Esophagus squamous epithelium (tissue), 4 donors: ENCODE measurements around the gene FAM107A.

Experiments used
- CTCF ChIP-seq, 6 experiments: fragments of 450-650 bp in 4 of 6; fragments of 200-600 bp in 2 of 6; sonication (generic) in 2 of 6; IDR thresholded peaks; one replicate each; pipeline ENCODE4 v1.5.1; 2016 to 2019; ENCODE audit warnings: antibody characterized with exemption in 6 of 6, mild to moderate bottlenecking in 4 of 6, moderate library complexity in 4 of 6
- POLR2A ChIP-seq, 4 donors: fragments of 450-650 bp; IDR thresholded peaks; one replicate each; pipeline ENCODE4 v1.6.1; 2017; ENCODE audit warnings: antibody characterized with exemption in 4 of 4, mild to moderate bottlenecking in 4 of 4, moderate library complexity in 3 of 4

GRCh38 chr3:58556001-58556400, 21.2 kb downstream of the FAM107A start:
- TF ChIP-seq CTCF (IDR thresholded peaks at IDR 0.05) (no peak), POLR2A (IDR thresholded peaks at IDR 0.05) (no peak)
